WTC11 (cell line): ENCODE measurements around the gene SMOC2. TPM values are rescaled to one million over a fixed set of nuclear protein-coding genes. Genes with fewer than 3 reads are reported as not detected.
A peak's percentile ranks its signal among the peaks of the same experiment; 100 is the strongest.

ENCODE experiments used
- ATAC-seq: fragments of 200-7000 bp; cut with Tn5 transposase; 2 replicates; pipeline ENCODE4 v1.10.0; 2021; ENCODE audit warnings: mild to moderate bottlenecking, moderate library complexity
- CTCF ChIA-PET: fragments of 300-600 bp; sonication (Branson Sonifier 250); formaldehyde crosslinking; loops from one replicate; lab custom pipeline; 2021; ENCODE audit warnings: antibody characterized with exemption; lab: Charles Lee
- POLR2A ChIA-PET: fragments of 350-600 bp; sonication (Branson Sonifier 250); formaldehyde crosslinking; loops from one replicate; lab custom pipeline; 2021; ENCODE audit warnings: antibody characterized with exemption; lab: Charles Lee
- DNase-seq: peaks from one replicate; pipeline ENCODE4 v3.0.0; 2021; ENCODE audit warnings: low spot score
- H3K27ac Mint-ChIP-seq: 2 replicates; pipeline ENCODE4 v1.8.0; 2021; ENCODE audit warnings: mixed read lengths
- H3K27me3 Mint-ChIP-seq: 2 replicates; pipeline ENCODE4 v1.8.0; 2021; ENCODE audit warnings: low read depth, mild to moderate bottlenecking, moderate library complexity, mixed read lengths
- H3K36me3 Mint-ChIP-seq: 2 replicates; pipeline ENCODE4 v1.8.0; 2021; ENCODE audit warnings: mixed read lengths
- H3K4me1 Mint-ChIP-seq: 2 replicates; pipeline ENCODE4 v1.8.0; 2022; ENCODE audit warnings: mixed read lengths
- H3K4me3 Mint-ChIP-seq: 2 replicates; pipeline ENCODE4 v1.8.0; 2021; ENCODE audit warnings: mild to moderate bottlenecking, moderate library complexity, mixed read lengths
- H3K9me3 Mint-ChIP-seq: 2 replicates; pipeline ENCODE4 v1.8.0; 2021; ENCODE audit warnings: mixed read lengths
- AFF4 ChIP-seq: sonication (generic); formaldehyde crosslinking; IDR thresholded peaks from 2 replicates; pipeline ENCODE4 v1.8.1; 2023; ENCODE audit warnings: mild to moderate bottlenecking, missing genetic modification reagents, borderline replicate concordance
- CBFB ChIP-seq: sonication (generic); formaldehyde crosslinking; IDR thresholded peaks from 2 replicates; pipeline ENCODE4 v1.8.1; 2022; ENCODE audit warnings: mild to moderate bottlenecking, low read depth, missing genetic modification reagents
- CREM ChIP-seq: sonication (generic); formaldehyde crosslinking; IDR thresholded peaks from 2 replicates; pipeline ENCODE4 v1.8.1; 2022; ENCODE audit warnings: mild to moderate bottlenecking, missing genetic modification reagents, moderate library complexity
- ELF4 ChIP-seq: sonication (generic); formaldehyde crosslinking; IDR thresholded peaks from 2 replicates; pipeline ENCODE4 v1.8.1; 2022; ENCODE audit warnings: low read depth, mild to moderate bottlenecking, moderate library complexity, missing genetic modification reagents
- EMX1 ChIP-seq: fragments of 250-450 bp; sonication (Bioruptor Pico); IDR thresholded peaks from 2 replicates; pipeline ENCODE4 v1.8.0; 2021; ENCODE audit warnings: mild to moderate bottlenecking
- FOXP1 ChIP-seq: sonication (generic); formaldehyde crosslinking; IDR thresholded peaks from 2 replicates; pipeline ENCODE4 v1.8.0; 2022; ENCODE audit warnings: missing genetic modification reagents, mild to moderate bottlenecking, moderate library complexity, borderline replicate concordance
- IRF2 ChIP-seq: sonication (generic); formaldehyde crosslinking; IDR thresholded peaks from 2 replicates; pipeline ENCODE4 v1.8.0; 2022; ENCODE audit warnings: low read depth, missing genetic modification reagents, borderline replicate concordance
- NFATC4 ChIP-seq: fragments of 250-450 bp; sonication (Bioruptor Pico); IDR thresholded peaks from 2 replicates; pipeline ENCODE4 v1.9.0; 2021; ENCODE audit warnings: mild to moderate bottlenecking
- NR1H2 ChIP-seq: sonication (generic); formaldehyde crosslinking; IDR thresholded peaks from 2 replicates; pipeline ENCODE4 v1.9.0; 2021; ENCODE audit warnings: mild to moderate bottlenecking, moderate library complexity, missing genetic modification reagents
- NR3C1 ChIP-seq: sonication (generic); formaldehyde crosslinking; conservative IDR thresholded peaks from 2 replicates; pipeline ENCODE4 v1.8.1; 2023; ENCODE audit warnings: low read depth, mild to moderate bottlenecking, missing genetic modification reagents
- OVOL2 ChIP-seq: fragments of 250-450 bp; sonication (Bioruptor Pico); IDR thresholded peaks from 2 replicates; pipeline ENCODE4 v1.9.0; 2021; ENCODE audit warnings: mild to moderate bottlenecking, borderline replicate concordance
- PREB ChIP-seq: sonication (generic); formaldehyde crosslinking; IDR thresholded peaks from 2 replicates; pipeline ENCODE4 v1.8.1; 2022; ENCODE audit warnings: mild to moderate bottlenecking, missing genetic modification reagents, moderate library complexity, borderline replicate concordance
- RELA ChIP-seq: sonication (generic); formaldehyde crosslinking; IDR thresholded peaks from 2 replicates; pipeline ENCODE4 v1.8.1; 2022; ENCODE audit warnings: missing genetic modification reagents, mild to moderate bottlenecking, borderline replicate concordance
- RORB ChIP-seq: fragments of 250-450 bp; sonication (Bioruptor Pico); IDR thresholded peaks from 2 replicates; pipeline ENCODE4 v1.9.0; 2021; ENCODE audit warnings: mild to moderate bottlenecking
- SP1 ChIP-seq: sonication (generic); formaldehyde crosslinking; conservative IDR thresholded peaks from 2 replicates; pipeline ENCODE4 v1.8.1; 2022; ENCODE audit warnings: missing genetic modification reagents
- TP53 ChIP-seq: sonication (generic); formaldehyde crosslinking; IDR thresholded peaks from 2 replicates; pipeline ENCODE4 v1.8.1; 2023; ENCODE audit warnings: mild to moderate bottlenecking, missing genetic modification reagents
- ZNF219 ChIP-seq: sonication (generic); formaldehyde crosslinking; IDR thresholded peaks from 2 replicates; pipeline ENCODE4 v1.8.0; 2023; ENCODE audit warnings: missing genetic modification reagents, mild to moderate bottlenecking, borderline replicate concordance
- ZNF232 ChIP-seq: sonication (generic); formaldehyde crosslinking; IDR thresholded peaks from 2 replicates; pipeline ENCODE4 v1.8.0; 2022; ENCODE audit warnings: mild to moderate bottlenecking, missing genetic modification reagents
- ZNF396 ChIP-seq: fragments of 250-450 bp; sonication (Bioruptor Pico); IDR thresholded peaks from 2 replicates; pipeline ENCODE4 v1.8.0; 2021; ENCODE audit warnings: mild to moderate bottlenecking, moderate library complexity, borderline replicate concordance
- ZNF416 ChIP-seq: fragments of 250-450 bp; sonication (Bioruptor Pico); IDR thresholded peaks from 2 replicates; pipeline ENCODE4 v1.9.0; 2021; ENCODE audit warnings: mild to moderate bottlenecking, inconsistent platforms
- ZNF423 ChIP-seq: fragments of 250-450 bp; sonication (Bioruptor Pico); IDR thresholded peaks from 2 replicates; pipeline ENCODE4 v2.1.2; 2022; ENCODE audit warnings: mild to moderate bottlenecking, moderate library complexity
- ZNF425 ChIP-seq: fragments of 250-450 bp; sonication (Bioruptor Pico); conservative IDR thresholded peaks from 2 replicates; pipeline ENCODE4 v1.9.0; 2021; ENCODE audit warnings: mild to moderate bottlenecking
- total RNA-seq: library from RNA; stranded (reverse); gene quantifications from 3 replicates; pipeline ENCODE4 v1.2.3, GENCODE V29; 2021
- TF ChIP-seq, protein P1 (sequence below): fragments of 250-450 bp; sonication (Bioruptor Pico); IDR thresholded peaks from 2 replicates; pipeline ENCODE4 v2.1.2; 2022; ENCODE audit warnings: mild to moderate bottlenecking, moderate library complexity
- TF ChIP-seq, protein P2 (sequence below): sonication (generic); formaldehyde crosslinking; IDR thresholded peaks from 2 replicates; pipeline ENCODE4 v1.8.1; 2023; ENCODE audit warnings: mild to moderate bottlenecking, missing genetic modification reagents

SMOC2 gene
- total RNA-seq, 1 experiment from 2014 or later = 3.9 TPM

GRCh38 chr6:168416531-168416930 lies 24.5 kb upstream of the SMOC2 start:
- Mint-ChIP-seq H3K4me3 (no peak overlapping the region), H3K27me3 (no peaks in the 10 kb centered on the region), H3K27ac (no peak overlapping the region), H3K9me3 (no peaks in the 10 kb centered on the region), H3K36me3 (no peaks in the 10 kb centered on the region)
- CTCF ChIA-PET = interaction anchor here (1.0 to 1.8 kb wide), 3 partner anchors 11 to 26 kb away, joined by 3 to 5 read pairs (median 3); no protein-coding TSS in a partner anchor
- no peak for DNase-seq
- no peak for ATAC-seq
- TF ChIP-seq ZNF232 = no peak
- no peak for TF ChIP-seq OVOL2 (CRISPR knock-in tag)
- no peak for TF ChIP-seq ZNF219 (CRISPR knock-in tag)
- no peak for TF ChIP-seq IRF2 (CRISPR knock-in tag)
- TF ChIP-seq ZNF425 (CRISPR knock-in tag) = no peak
- TF ChIP-seq ZNF423 = no peak
- TF ChIP-seq TP53 = no peak
- TF ChIP-seq, protein P1, sequence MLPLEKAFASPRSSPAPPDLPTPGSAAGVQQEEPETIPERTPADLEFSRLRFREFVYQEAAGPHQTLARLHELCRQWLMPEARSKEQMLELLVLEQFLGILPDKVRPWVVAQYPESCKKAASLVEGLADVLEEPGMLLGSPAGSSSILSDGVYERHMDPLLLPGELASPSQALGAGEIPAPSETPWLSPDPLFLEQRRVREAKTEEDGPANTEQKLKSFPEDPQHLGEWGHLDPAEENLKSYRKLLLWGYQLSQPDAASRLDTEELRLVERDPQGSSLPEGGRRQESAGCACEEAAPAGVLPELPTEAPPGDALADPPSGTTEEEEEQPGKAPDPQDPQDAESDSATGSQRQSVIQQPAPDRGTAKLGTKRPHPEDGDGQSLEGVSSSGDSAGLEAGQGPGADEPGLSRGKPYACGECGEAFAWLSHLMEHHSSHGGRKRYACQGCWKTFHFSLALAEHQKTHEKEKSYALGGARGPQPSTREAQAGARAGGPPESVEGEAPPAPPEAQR = no peak
- TF ChIP-seq CREM (CRISPR knock-in tag) = no peak
- TF ChIP-seq PREB (CRISPR knock-in tag) = no peak
- TF ChIP-seq, protein P2, sequence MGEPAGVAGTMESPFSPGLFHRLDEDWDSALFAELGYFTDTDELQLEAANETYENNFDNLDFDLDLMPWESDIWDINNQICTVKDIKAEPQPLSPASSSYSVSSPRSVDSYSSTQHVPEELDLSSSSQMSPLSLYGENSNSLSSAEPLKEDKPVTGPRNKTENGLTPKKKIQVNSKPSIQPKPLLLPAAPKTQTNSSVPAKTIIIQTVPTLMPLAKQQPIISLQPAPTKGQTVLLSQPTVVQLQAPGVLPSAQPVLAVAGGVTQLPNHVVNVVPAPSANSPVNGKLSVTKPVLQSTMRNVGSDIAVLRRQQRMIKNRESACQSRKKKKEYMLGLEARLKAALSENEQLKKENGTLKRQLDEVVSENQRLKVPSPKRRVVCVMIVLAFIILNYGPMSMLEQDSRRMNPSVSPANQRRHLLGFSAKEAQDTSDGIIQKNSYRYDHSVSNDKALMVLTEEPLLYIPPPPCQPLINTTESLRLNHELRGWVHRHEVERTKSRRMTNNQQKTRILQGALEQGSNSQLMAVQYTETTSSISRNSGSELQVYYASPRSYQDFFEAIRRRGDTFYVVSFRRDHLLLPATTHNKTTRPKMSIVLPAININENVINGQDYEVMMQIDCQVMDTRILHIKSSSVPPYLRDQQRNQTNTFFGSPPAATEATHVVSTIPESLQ = no peak
- TF ChIP-seq ELF4 = no peak
- no peak for TF ChIP-seq RELA (CRISPR knock-in tag)
- no peak for TF ChIP-seq NR1H2 (CRISPR knock-in tag)
- no peak for TF ChIP-seq EMX1 (CRISPR knock-in tag)
- TF ChIP-seq ZNF416 (CRISPR knock-in tag) = no peak
- no peak for TF ChIP-seq FOXP1
- no peak for TF ChIP-seq NFATC4 (CRISPR knock-in tag)
- TF ChIP-seq, all 79 proteins: peak for 0
- POLR2A ChIA-PET = no interaction called here
- H3K4me1 Mint-ChIP-seq = peaks cover 16% of the 10 kb centered on the region

DNA sequence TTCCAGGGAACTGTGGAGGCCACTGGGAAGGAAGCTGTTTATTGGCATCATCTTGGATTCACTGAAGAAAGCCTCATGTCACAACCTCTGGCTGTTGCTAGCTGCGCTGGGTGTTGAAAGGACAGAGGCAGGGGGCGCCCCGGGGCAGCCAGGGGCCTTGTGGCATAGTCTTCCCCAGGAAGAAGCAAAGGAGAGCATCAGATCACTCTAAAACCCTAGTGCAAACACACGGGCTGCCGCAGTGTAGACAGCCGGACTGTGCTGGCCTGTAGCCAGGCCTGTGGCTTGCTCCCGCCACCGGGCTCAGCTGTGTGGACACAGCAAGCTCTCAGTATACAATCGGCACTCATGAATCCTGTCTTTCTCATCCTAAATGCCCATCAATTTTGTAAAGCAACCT lies 23.8 kb upstream of the SMOC2 start:
- no peak overlapping the region for H3K4me3 Mint-ChIP-seq
- H3K4me1 Mint-ChIP-seq = peaks cover 16% of the 10 kb centered on the region
- H3K9me3 Mint-ChIP-seq = no peaks in the 10 kb centered on the region
- H3K36me3 Mint-ChIP-seq = no peaks in the 10 kb centered on the region
- no peak for DNase-seq
- POLR2A ChIA-PET = no interaction called here
- peak; percentile 47; the same call in 1 of the 2 replicates for ATAC-seq
- H3K27me3 Mint-ChIP-seq = no peaks in the 10 kb centered on the region
- no peak overlapping the region for H3K27ac Mint-ChIP-seq
- CTCF ChIA-PET = interaction anchor here (0.9 to 1.8 kb wide), 4 partner anchors 11 to 463 kb away, joined by 3 to 5 read pairs (median 3); no protein-coding TSS in a partner anchor
- TF ChIP-seq FOXP1 = no peak
- no peak for TF ChIP-seq CBFB (CRISPR knock-in tag)
- TF ChIP-seq AFF4 (CRISPR knock-in tag) = no peak
- TF ChIP-seq RORB (CRISPR knock-in tag) = no peak
- TF ChIP-seq SP1 (CRISPR knock-in tag) = no peak
- TF ChIP-seq ZNF396 (CRISPR knock-in tag) = no peak
- TF ChIP-seq CREM (CRISPR knock-in tag) = no peak
- TF ChIP-seq NR3C1 (CRISPR knock-in tag) = no peak
- TF ChIP-seq, protein P2 = no peak
